Measurements from ENCODE around the gene WDR72.

WDR72 gene

GRCh38 chr15:53536479-53537120, 222.9 kb downstream of the WDR72 start:
- FAIRE-seq = no peak
- peak; percentile 7 for DNase-seq (ENCODE audit: insufficient read length, low spot score)
- TF ChIP-seq, protein P1, sequence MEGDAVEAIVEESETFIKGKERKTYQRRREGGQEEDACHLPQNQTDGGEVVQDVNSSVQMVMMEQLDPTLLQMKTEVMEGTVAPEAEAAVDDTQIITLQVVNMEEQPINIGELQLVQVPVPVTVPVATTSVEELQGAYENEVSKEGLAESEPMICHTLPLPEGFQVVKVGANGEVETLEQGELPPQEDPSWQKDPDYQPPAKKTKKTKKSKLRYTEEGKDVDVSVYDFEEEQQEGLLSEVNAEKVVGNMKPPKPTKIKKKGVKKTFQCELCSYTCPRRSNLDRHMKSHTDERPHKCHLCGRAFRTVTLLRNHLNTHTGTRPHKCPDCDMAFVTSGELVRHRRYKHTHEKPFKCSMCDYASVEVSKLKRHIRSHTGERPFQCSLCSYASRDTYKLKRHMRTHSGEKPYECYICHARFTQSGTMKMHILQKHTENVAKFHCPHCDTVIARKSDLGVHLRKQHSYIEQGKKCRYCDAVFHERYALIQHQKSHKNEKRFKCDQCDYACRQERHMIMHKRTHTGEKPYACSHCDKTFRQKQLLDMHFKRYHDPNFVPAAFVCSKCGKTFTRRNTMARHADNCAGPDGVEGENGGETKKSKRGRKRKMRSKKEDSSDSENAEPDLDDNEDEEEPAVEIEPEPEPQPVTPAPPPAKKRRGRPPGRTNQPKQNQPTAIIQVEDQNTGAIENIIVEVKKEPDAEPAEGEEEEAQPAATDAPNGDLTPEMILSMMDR (IDR thresholded peaks at IDR 0.05; ENCODE audit: insufficient read depth, missing control alignments) = no peak

DNA sequence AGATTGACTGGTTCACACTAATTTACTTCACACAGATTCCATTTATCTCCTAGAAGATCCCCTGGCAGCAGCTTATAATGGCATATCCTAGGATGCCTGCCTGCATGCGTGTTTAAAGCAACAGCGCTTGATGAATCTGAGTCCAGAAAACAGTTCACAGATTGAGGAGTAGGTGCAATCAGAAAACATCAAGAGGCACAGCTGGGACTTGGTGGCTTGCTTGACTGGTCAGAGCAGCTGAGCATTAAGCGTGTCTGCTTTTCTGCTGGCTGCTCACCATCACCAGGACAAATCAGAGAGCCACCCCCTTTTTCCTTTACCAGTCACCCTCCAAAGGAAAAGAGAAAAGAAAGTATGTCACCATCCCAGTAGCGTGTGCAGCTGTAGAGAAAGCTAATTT, 223.6 kb downstream of the WDR72 start:
- no peak for FAIRE-seq

GRCh38 chr15:53534105-53534839, 225.2 kb downstream of the WDR72 start:
- FAIRE-seq = no peak
- TF ChIP-seq, protein P1 (IDR thresholded peaks at IDR 0.05; ENCODE audit: insufficient read depth, missing control alignments) = no peak

More for the DNA sequence above, 223.6 kb downstream of the WDR72 start:
- TF ChIP-seq, protein P1 (IDR thresholded peaks at IDR 0.05; ENCODE audit: insufficient read depth, missing control alignments) = no peak
- no peak for DNase-seq (ENCODE audit: insufficient read length, low spot score)

DNA sequence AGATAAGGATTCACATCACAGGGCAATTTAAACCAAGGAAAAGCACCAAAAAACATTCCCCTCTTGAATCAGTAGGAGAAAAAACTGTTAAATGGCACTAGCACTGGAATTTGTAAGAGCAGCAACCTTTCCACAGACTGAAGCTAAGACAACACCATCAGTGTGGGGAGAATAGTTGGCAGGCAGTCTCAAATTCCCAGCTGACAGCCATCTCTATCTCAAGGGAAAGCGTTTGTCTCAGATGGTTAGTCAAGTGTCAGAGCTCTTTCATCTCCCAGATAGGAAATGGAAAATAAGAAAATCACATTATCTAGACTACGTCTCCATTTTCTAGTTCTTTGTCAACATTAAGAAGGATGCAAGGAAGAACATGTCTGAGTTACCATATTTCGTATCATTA, 228.7 kb downstream of the WDR72 start:
- DNase-seq (ENCODE audit: insufficient read length, low spot score) (no peak), FAIRE-seq (no peak)
- TF ChIP-seq, protein P1 (IDR thresholded peaks at IDR 0.05; ENCODE audit: insufficient read depth, missing control alignments) = no peak

More at GRCh38 chr15:53534105-53534839, 225.2 kb downstream of the WDR72 start:
- DNase-seq (ENCODE audit: insufficient read length, low spot score) = no peak

GRCh38 chr15:53527996-53528395, 231.5 kb downstream of the WDR72 start:
- no peak for FAIRE-seq
- DNase-seq (ENCODE audit: insufficient read length, low spot score) = no peak
- TF ChIP-seq, protein P1 (IDR thresholded peaks at IDR 0.05; ENCODE audit: insufficient read depth, missing control alignments) = no peak

DNA sequence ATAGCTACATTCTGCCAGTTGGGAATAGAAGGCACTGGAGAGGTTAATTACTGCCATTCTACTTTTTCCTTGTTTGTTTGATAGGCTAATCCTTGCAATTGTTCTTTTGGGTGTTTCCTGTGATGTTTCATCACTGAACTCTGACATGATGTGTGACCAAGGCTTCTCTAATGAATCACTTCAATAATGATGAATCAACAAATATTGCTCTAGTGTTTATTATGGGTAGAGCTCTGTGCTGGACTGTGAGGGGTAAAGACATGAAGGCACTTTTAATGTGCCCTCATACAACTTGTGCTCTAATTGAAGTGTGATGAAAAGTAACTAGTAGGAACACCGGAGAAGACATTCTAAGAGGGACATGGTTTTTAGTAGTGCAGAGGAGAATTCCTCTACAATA, 233.6 kb downstream of the WDR72 start:
- FAIRE-seq (no peak), DNase-seq (ENCODE audit: insufficient read length, low spot score) (no peak)
- TF ChIP-seq, protein P1 (IDR thresholded peaks at IDR 0.05; ENCODE audit: insufficient read depth, missing control alignments) = no peak

DNA sequence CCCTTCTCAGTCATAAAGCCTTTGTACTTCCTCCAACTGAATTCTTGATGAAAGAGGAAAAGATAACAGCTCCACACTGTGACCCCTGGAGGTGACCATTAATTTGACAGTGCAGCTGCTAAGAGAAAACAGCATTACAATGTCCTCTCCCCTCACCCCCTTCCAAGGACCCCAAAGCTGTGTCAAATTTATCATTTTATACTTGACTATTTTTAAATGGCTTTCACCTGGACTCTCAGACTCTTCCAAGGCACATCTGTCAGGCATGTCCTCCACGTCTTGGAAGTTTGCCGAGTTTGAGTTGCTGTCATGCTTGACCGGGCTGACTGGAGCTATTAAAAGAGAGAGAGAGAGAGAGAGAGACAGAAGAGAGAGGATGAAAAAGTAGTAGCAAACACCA, 236.5 kb downstream of the WDR72 start:
- DNase-seq (ENCODE audit: insufficient read length, low spot score) (no peak), FAIRE-seq (no peak)
- TF ChIP-seq, protein P1 (IDR thresholded peaks at IDR 0.05; ENCODE audit: insufficient read depth, missing control alignments) = no peak
